ENCODE data around the gene SCML1. TPM values are rescaled to one million over a fixed set of nuclear protein-coding genes. Genes with fewer than 3 reads are reported as not detected.
"Not testable (repeated sequence)": the region's sequence is repeated elsewhere in the genome, so short reads cannot be mapped to it uniquely, and the experiment has no call there.

SCML1 gene
- total RNA-seq, 2 donors from 2014 or later: 6.6 to 8.8 TPM

DNA sequence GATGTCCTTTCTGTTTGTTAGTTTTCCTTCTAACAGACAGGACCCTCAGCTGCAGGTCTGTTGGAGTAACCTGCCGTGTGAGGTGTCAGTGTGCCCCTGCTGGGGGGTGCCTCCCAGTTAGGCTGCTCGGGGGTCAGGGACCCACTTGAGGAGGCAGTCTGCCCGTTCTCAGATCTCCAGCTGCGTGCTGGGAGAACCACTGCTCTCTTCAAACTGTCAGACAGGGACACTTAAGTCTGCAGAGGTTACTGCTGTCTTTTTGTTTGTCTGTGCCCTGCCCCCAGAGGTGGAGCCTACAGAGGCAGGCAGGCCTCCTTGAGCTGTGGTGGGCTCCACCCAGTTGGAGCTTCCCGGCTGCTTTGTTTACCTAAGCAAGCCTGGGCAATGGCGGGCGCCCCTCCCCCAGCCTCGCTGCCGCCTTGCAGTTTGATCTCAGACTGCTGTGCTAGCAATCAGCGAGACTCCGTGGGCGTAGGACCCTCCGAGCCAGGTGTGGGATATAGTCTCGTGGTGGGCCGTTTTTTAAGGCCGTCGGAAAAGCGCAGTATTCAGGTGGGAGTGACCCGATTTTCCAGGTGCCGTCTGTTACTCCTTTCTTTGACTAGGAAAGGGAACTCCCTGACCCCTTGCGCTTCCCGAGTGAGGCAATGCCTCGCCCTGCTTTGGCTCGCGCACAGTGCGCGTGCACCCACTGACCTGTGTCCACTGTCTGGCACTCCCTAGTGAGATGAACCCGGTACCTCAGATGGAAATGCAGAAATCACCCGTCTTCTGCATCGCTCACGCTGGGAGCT lies 49.5 kb downstream of the SCML1 start:
- intact Hi-C loops (cut with DNase I); DNase-seq; ATAC-seq: not testable (repeated sequence)

- ATAC-seq (no peak), DNase-seq (no peak)
- intact Hi-C loops (cut with DNase I): no loop called here
Observed at GRCh38 chrX:17787557-17787956, 50.3 kb downstream of the SCML1 start.

- DNase-seq: peak; percentile 39
- peak; percentile 64 to 77 for ATAC-seq
- intact Hi-C loops (cut with DNase I): no loop called here
Observed at GRCh38 chrX:17788439-17788838, 51.1 kb downstream of the SCML1 start.

DNA sequence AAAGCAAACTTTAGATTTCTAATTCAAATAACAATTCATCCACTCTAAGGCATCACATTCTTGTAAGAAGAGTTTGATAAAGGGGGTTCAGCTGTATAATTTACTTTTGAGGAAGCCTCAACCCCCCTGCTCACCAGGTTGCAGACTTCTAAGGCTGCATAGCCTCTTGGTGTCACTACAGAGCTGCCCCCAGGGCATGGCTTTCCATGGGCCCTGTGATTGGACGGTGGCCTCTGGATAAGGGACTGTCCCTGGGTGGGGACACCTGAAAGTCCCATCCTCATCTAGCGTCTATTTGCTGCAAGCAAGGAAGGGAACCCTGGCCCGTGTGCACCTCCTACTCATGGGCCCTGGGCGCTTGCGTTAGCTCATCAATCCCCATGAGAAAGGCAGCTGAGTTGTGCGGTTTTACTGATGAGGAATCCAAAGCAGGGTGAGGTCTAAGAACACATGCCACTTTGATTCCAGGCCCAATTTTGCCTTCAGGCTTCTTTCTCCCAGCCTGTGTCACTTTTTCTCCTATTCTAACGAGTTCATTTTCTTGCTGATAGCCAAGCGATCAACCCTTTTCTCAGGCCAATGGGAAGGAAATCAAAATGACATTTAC lies 51.8 kb downstream of the SCML1 start:
- ATAC-seq (no peak), DNase-seq (no peak)
- intact Hi-C loops (cut with DNase I): no loop called here

- ATAC-seq (no peak), DNase-seq (no peak)
- intact Hi-C loops (cut with DNase I): loop anchor here in 1 of 2 donors (10.0 kb wide), 1 partner anchor 412 kb away; no protein-coding TSS in a partner anchor
Observed at GRCh38 chrX:17792826-17793225, 55.5 kb downstream of the SCML1 start.

DNA sequence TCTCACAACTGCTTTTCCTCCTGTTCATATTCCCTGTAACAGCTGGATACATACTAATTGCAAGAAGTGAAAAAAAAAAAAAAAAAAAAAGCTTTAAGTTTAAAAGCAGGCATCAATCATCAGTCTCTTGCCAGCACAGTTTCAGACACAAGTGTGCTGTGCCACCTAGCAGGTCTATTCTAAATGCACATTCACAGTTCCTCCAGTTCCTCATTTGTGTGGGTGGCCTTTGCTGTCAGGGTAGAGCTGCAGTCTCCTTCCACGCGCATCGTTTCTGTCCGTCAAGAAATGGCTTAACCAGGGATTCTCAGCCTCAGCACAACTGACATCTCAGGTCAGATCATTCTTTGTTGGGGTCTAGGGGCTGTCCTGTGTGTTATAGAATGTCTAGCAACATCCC lies 61.6 kb downstream of the SCML1 start:
- DNase-seq: no peak
- intact Hi-C loops (cut with DNase I): loop anchor here in 1 of 2 donors (10.0 kb wide), 1 partner anchor 406 kb away; no protein-coding TSS in a partner anchor
- no peak for ATAC-seq

DNA sequence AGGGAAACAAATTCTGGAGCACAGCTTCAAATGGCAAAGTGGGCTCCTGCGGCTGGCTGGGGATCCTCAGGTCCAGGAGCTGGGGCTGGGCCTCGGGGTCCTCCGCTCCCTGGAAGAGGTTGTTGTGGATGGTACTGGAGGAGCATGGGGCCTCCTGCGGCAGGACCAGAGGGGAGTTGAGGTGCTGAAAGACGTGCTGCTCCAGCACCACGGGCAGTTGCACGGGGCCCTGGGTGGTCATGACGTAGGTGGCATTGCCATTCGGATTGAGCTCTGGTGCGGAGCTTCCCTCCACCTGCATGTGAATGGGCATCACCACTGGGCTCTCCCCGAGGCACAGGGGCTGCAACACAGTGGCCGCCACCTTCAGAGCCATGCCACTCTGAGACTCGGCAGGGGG lies 64.1 kb downstream of the SCML1 start:
- intact Hi-C loops (cut with DNase I): no loop called here
- DNase-seq: no peak
- no peak for ATAC-seq

DNA sequence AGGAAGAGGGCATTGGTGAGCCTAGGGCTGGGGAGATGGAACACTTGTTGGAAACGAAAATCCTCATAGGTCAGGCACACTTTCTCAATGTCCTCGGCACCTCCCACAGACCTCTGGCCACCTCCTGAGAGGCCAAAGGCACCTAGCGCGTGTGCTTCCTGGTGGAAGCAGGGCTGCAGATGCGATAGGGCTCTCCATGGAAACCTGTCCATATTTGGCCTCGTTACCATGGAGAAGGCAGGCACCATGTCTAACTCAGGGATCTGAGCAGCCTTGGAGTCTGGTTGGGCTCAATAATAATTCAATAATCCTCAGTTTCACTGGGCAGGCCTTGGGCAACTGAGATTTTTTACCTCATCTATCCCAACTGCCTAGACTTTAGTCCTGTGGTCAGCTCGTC lies 65.5 kb downstream of the SCML1 start:
- intact Hi-C loops (cut with DNase I): no loop called here
- ATAC-seq: no peak
- no peak for DNase-seq

DNA sequence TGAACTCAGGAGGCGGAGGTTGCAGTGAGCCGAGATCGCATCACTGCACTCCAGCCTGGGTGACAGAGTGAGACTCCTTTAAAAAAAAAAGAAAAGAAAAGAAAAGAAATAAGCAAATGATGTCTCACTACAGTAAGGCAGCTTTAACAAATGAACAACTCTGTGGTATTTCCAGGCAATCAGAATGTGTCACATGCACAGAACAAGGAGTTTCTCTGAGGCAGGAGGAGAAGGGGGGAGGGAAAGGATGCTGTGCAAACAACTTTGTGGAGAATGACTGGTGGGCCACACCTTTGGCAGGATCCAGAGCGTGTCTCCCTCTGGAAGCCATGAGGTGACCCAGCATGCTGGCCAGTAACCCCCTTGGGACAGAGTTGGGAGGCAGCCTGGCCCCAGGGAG lies 66.2 kb downstream of the SCML1 start:
- intact Hi-C loops (cut with DNase I): no loop called here
- DNase-seq: no peak
- no peak for ATAC-seq

Other genes with a start within 250 kb of the SCML1 start
- gene RAI2, start 123.8 kb downstream of the SCML1 start, total RNA-seq: 10 to 100 TPM; 19.9 to 23.8 TPM

Measured in left cardiac atrium (tissue), 4 donors.